NCI-H1092 treated with DMSO at 0.1 percent for 48 hours (cell line): ENCODE data around the gene BTK.
A peak's percentile ranks its signal among the peaks of the same experiment; 100 is the strongest.

Experiments
- DNase-seq: peaks from one replicate; lab custom pipeline; 2025; lab: John Stamatoyannopoulos, UW

Gene BTK

DNA sequence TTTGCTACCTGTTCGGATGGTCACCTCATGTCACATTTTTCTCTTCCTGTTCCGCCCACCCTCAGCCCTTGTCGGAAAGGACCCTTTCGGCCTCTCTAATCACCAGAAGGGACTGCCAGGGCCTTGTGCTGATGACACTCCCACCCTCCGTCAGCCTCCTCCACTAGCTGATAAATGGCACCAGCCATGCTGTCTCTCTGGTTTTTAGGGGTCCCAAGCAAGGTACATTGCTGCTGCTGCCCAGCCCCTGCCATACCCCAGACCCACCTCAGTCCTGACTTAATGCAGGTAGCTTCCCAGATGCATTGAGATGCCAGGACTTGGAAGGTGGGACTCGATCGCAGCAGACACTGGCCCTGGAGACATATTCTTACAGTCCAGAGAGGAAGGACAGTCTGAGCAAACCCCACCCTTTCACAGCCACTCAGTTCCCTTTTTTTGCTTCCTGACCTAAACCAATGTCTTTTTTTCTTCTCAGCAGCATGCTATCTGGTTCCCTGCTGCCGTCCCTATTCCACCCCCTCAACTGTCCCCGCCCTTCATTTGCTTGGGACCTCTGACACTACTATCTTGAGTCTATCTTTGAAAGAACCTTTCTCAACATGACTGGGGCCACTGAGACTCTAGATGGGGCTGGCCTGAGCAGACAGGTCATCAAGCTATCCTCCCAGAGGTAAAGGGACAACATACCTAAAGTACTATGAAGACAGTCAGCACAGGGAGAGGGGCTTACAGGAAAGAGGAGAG, at the start of gene BTK:
TSS of gene BTK (minus strand) at position 397 of the 747 bp plus-strand sequence. CDS start 10,907 bp downstream, outside the sequence.
- no peak for DNase-seq

DNA sequence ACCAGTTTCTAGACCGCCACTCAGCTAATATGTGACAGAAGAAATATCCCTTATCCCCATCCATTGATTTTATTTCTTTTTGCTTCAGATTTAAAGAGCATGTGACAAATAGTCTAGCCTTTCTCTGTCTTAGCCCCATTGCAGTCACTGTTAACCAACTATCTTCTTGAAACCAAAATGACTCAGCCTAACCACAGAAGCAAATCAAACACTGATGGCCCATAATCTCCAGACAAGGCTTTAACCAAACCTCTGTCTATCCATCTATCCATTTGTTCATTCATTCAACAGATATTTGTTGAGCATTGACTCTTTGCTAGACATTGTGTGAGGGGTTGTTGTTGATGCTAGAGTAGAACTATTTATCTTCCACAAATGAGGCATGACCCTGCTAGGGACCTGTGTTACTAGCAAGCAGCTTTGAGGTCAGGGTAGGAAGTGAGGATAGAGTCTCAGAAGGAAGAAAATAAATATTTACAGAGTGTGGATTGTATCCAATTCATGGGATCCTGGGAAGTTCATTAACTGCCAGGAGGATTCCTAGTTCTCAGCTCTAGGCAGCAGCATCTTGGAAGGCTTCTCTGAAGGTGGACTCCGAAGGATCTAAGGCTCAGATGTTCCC, 44.6 kb upstream of the BTK start:
- no peak for DNase-seq

GRCh38 chrX:101429934-101430333, 43.9 kb upstream of the BTK start:
- DNase-seq, result no peak

DNA sequence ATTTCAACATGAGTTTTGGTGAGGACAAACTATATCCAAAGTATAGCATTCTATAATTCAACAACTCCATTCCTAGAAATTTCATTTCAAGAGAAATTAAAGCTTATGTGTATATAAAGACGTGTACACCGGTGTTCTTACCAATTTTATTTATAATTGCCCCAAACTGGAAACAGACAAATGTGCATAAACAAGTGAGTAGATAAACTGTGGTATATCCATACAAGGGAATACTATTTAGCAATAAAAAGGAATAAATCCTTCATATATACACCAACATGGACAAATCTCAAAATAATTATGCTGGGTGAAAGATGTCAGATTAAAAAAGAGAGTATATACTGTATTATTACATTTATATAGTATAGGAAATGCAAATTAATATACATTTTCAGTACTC, 42.0 kb upstream of the BTK start:
- no peak for DNase-seq

DNA sequence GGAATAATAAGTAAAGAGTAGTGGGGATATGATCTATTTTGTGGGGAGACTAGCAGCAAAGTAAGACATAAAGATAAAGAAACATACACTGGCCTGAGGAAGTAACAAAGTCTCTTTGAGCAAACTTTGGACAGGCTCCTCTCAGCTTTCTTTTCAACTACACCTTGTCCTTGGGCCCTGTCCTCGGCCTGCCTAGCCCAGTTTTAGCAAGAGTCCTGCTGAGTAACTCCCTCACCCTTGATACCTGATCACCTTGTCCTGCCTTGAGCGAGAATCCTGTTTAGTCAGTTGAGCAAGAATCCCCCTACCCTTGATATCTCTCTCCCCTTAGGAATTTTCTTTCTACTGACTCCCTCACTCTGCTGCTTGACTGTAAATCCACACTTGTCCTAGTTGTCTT, 33.5 kb upstream of the BTK start:
- no peak for DNase-seq

DNA sequence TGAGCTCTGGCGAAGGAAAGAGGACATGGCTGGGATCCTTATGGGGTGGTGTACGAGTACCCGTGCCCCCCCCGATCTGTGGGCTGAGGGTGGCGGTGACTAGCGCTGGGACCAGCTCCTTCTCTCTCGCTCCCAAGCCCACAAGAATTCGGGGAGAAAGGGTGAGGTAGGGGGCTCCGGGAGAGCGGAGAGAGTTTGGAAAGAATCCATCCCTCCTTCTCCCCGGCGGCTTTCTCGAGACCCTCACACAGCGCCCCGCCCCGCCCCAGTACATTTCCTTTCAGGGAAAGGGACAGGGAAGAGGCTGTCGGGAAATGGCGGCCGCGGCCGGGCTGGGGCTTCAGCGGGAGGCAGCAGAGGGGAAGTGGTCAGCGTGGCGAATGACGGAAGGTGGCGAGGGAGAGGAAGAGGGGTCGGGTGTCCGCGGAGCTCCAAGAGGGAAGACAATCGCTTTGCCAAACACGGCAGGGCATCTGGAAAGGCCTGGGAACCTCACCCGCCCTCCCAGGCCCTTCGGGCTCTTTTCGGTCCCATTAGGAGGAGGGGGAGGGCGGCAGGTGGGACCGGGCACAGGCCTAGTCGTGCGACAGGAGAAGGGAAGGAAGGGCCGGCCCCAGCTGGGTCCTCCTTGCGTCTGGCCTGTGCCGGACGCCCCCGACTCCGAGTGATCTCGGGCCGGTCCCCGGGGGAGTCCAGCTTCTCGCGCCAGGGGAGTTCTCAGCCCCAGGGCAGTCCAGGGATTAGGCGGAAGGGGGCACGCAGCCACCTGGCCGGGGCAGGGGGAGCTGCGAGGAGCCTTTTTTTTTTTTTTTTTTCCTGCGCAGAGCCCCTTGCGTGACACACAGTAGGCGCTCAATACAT, 32.2 kb upstream of the BTK start:
- DNase-seq, result peak; percentile 66

DNA sequence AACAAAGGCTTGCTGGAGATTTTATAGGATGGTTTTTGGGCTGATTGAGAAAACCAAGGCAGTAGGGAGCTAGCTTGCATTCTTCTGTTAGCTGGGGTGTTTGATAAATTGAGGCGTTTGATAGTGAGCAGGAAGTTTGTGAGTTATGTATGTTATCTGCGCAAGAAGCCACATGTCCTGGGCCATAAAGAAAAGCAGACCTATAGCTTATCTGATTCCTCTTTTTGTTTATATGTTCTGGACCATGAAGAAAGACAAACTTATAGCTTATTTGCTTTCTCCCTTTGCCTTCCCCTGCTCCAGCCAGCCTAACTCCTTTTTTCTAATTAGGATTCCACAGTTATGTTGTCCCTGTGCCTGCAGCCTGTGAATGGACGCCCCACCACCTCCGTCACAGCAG, 31.2 kb upstream of the BTK start:
- DNase-seq, result no peak

- DNase-seq, result no peak
These were observed 30.7 kb upstream of the BTK start for GRCh38 chrX:101416691-101417090.

- DNase-seq, result peak; percentile 34
These were observed 29.5 kb upstream of the BTK start for GRCh38 chrX:101415180-101416145.

GRCh38 chrX:101411984-101412383, 26.0 kb upstream of the BTK start:
- no peak for DNase-seq

DNA sequence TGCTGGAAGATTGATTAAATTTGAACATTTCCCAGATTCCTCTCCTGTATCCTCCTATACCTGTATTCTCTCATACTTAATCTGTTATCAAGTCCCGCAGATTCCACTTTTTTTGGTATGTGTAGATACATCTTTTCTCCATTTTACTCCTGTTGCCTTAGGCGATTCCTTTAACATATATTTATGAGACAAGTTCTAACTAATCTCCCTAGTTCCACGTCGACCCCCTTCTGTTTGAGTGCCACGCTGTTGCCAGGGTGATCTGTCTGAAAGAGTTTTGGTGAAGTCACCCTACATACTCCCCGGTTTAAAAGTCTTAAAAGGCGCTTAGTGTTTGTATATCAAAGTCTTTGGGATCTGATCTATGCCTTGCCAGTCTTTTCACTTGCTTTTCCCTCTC, 24.5 kb upstream of the BTK start:
- no peak for DNase-seq

- no peak for DNase-seq
These were observed 23.1 kb upstream of the BTK start for GRCh38 chrX:101409043-101409442.

GRCh38 chrX:101408532-101408841, 22.5 kb upstream of the BTK start:
- no peak for DNase-seq

DNA sequence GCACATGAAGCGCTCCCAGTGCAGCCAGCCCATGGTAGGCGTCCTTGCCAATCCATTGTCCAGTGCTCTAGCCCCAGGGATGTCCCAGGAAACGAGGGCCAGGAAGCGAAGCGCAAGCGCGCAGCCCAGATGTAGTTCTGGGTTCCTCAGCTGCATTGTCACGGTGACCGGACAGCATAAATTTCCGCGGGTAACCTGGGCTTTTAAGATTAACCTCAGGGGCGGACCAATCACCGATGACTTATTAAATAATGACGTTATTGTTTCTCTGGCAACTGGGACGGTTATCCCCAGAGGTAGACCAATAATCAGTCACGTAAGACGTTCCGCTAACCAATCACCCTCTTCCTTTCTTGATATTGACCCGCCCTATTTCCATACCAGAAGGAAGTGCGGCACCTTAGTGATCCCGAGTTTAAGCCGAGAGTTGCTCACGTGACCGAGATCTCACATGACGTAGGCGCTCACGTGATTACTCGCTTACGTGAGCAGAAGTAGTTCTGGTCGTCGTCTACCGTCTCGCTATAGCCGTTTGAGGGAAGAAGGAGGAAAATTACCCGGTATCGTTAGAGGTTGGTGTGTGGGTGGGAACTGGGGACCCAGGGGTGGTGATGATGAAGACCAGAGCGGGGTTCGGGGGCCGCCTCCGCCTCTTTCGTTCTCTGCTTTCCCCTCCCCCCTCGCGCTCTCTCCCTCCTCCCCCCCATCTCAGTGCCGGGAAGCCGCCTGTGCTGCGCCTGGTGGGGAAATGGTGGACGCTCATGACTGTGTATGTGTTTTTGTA, 21.9 kb upstream of the BTK start, which contains the start of the genes GLA and HNRNPH2:
TSS of gene GLA (minus strand) at position 178 of the 784 bp plus-strand sequence. CDS start at position 156, 22 bp downstream.
TSS of gene HNRNPH2 (plus strand) at position 475 of the 784 bp plus-strand sequence. CDS start 3,767 bp downstream, outside the sequence.
- peak; percentile 99 for DNase-seq

DNA sequence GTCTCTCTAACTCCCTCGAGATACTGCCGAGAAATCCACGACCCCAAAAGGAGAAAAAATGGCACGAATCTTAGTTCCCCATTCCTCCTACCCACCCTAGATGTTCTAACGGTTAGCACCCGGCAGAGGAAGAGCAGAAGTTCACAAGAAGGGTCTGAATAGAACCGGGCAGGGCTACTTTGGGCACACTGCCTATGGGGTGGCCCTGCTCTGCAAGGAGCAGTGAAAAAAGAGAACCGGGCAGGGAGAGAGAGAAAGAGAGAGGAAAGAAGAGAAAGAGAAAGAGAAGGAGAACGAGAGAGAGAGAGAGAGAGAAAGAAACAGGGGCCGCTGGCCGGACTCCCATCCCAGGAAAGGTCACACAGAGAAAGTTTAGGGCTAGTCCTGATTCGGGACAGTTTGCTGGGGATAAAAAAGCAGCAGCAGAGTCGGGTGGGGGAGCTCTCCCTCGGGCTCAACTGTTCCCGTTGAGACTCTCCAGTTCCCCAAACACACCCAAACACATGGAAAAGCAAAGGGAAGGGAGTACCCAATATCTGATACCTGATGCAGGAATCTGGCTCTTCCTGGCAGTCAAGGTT, 21.3 kb upstream of the BTK start:
- DNase-seq, result no peak

DNA sequence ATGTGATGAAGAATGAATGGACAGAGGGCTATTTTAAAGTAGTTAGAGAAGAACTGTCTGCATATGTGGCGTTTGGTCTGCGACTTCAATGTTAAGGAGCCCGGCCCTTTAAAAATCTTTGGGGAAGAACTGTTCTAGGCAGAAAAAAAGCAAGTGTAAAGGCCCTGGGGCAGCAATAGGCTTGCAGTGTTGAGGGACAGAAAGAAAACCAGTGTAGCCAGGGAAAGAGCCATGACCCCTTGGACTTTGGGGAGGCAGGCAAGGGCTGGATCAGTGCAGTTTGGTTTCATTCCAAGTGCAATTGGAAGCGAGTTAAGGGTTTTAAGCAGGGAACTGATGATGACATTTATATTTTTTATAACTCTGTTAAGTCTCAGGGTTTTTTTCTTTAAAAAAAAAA, 13.8 kb upstream of the BTK start:
- no peak for DNase-seq

DNA sequence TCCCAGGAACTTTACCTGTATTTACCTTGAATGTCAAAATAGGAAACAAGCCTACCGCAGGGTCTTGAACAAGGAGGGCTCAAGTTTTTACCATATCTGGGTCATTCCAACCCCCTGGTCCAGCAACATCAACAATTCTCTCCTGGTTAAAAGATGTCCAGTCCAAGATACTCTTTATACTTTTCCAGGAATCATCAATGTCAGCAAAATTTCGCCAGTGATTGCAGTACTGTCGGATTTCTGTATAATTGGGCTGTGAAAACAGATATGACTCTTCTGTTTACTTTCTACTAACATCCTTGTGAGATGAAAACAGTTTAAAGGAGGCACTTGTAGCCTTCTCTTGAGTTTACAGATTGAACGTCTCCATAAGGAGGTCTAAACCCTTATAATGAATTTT, 12.7 kb upstream of the BTK start:
- no peak for DNase-seq

- DNase-seq, result no peak
These were observed 11.8 kb upstream of the BTK start for GRCh38 chrX:101397779-101398178.

- DNase-seq, result no peak
These were observed 9.8 kb upstream of the BTK start for GRCh38 chrX:101395789-101396188.

GRCh38 chrX:101394372-101394771, 8.4 kb upstream of the BTK start:
- no peak for DNase-seq
